HCT116 (cell line): ENCODE results near the gene PLA2G2C. TPM values are rescaled to one million over a fixed set of nuclear protein-coding genes. Genes with fewer than 3 reads are reported as not detected.
"Not testable (repeated sequence)": the region's sequence is repeated elsewhere in the genome, so short reads cannot be mapped to it uniquely, and the experiment has no call there.

Experiments
- ATAC-seq: fragments of 200-7000 bp; cut with Tn5 transposase; 2 replicates; pipeline ENCODE4 v1.9.1; 2020; ENCODE audit warnings: mild to moderate bottlenecking, moderate library complexity
- BruUV-seq: library from RNA; stranded (reverse); fragments of 400-500 nt; replicated peaks from 2 replicates; lab custom pipeline; 2021; lab: Mats Ljungman, UMichigan
- CTCF ChIA-PET: fragments of 300-600 bp; sonication (Branson Sonifier 250); formaldehyde crosslinking; loops from one replicate; lab custom pipeline; 2021; ENCODE audit warnings: antibody characterized with exemption; lab: Charles Lee
- POLR2A ChIA-PET: fragments of 300-600, 350-600 bp; sonication (Branson Sonifier 250); formaldehyde crosslinking; loops from one replicate; lab custom pipeline; 2021; ENCODE audit warnings: antibody characterized with exemption; lab: Charles Lee
- RAD21 ChIA-PET, 2 experiments: fragments of 300-600 bp; sonication (Branson Sonifier 250); formaldehyde crosslinking; loops; one replicate each; lab custom pipeline; 2023; ENCODE audit warnings: low total read pairs in 2 of 2; ENCODE audit not compliant: uncharacterized antibody in 2 of 2, unreplicated experiment in 2 of 2, low non-redundant PET in 1 of 2; lab: Charles Lee
- DNase-seq: peaks from one replicate; pipeline ENCODE4 v3.0.0-alpha.2; 2010; ENCODE audit warnings: low read depth, low spot score
- H2AFZ ChIP-seq: fragments of 200-600 bp; shearing (Covaris generic), sonication (generic); 2 replicates; pipeline ENCODE4 v1.6.1; 2017; ENCODE audit warnings: low read depth, mixed run types, mixed read lengths, antibody characterized with exemption, low read length; ENCODE audit not compliant: poor library complexity, severe bottlenecking
- H3K27ac ChIP-seq: 2 replicates; pipeline ENCODE4 v1.5.1; 2012; ENCODE audit warnings: low read depth, low read length
- H3K27me3 ChIP-seq: fragments of 200-600 bp; sonication (generic); 2 replicates; pipeline ENCODE4 v1.6.1; 2016; ENCODE audit warnings: mixed run types, low read length, mixed read lengths; ENCODE audit not compliant: insufficient read depth
- H3K36me3 ChIP-seq, 2 experiments: fragments of 200-500 bp in 1 of 2; fragments of 200-600 bp in 1 of 2; sonication (Bioruptor generic) in 1 of 2; sonication (generic) in 1 of 2; 2 replicates each; pipeline versions ENCODE4 v1.5.1 to v1.6.1; 2014 to 2016; ENCODE audit warnings: low read length in 2 of 2, inconsistent platforms in 1 of 2, mixed read lengths in 1 of 2, mixed run types in 1 of 2; ENCODE audit not compliant: insufficient read depth in 2 of 2, control insufficient read depth in 1 of 2
- H3K4me1 ChIP-seq, 2 experiments: fragments of 200-600 bp in 1 of 2; sonication (generic) in 1 of 2; 2 replicates each; pipeline versions ENCODE4 v1.5.1 to v1.6.1; 2012 to 2017; ENCODE audit warnings: low read length in 2 of 2, inconsistent platforms in 1 of 2, mild to moderate bottlenecking in 1 of 2, mixed read lengths in 1 of 2, mixed run types in 1 of 2, moderate library complexity in 1 of 2; ENCODE audit not compliant: insufficient read depth in 2 of 2, control insufficient read depth in 1 of 2
- H3K4me2 ChIP-seq: fragments of 200-600 bp; sonication (generic); 2 replicates; pipeline ENCODE4 v1.6.1; 2017; ENCODE audit warnings: mixed run types, low read length, mixed read lengths
- H3K4me3 ChIP-seq, 2 experiments: fragments of 200-600 bp in 1 of 2; sonication (generic) in 1 of 2; replicated peaks in 1 of 2; 2 replicates each; pipeline ENCODE4 v1.5.1; 2011 to 2016; ENCODE audit warnings: low read length in 2 of 2, control low read depth in 1 of 2, low read depth in 1 of 2, mild to moderate bottlenecking in 1 of 2, mixed read lengths in 1 of 2, mixed run types in 1 of 2
- H3K79me2 ChIP-seq: fragments of 200-600 bp; sonication (generic); 2 replicates; pipeline ENCODE4 v1.6.1; 2017; ENCODE audit warnings: mild to moderate bottlenecking, mixed run types, low read length, moderate library complexity, mixed read lengths; ENCODE audit not compliant: insufficient read depth
- H3K9ac ChIP-seq: fragments of 200-600 bp; sonication (generic); 2 replicates; pipeline ENCODE4 v1.6.1; 2016; ENCODE audit warnings: low read length, mixed read lengths
- H3K9me2 ChIP-seq: fragments of 200-600 bp; sonication (generic), shearing (Covaris generic); 2 replicates; pipeline ENCODE4 v1.6.1; 2017; ENCODE audit warnings: mixed run types, mild to moderate bottlenecking, moderate library complexity; ENCODE audit not compliant: insufficient read depth
- H3K9me3 ChIP-seq, 2 experiments: fragments of 200-500 bp in 1 of 2; fragments of 200-600 bp in 1 of 2; sonication (Bioruptor generic) in 1 of 2; sonication (generic) in 1 of 2; 2 replicates each; pipeline ENCODE4 v1.6.1; 2014 to 2017; ENCODE audit warnings: low read length in 2 of 2, mixed read lengths in 2 of 2, inconsistent platforms in 1 of 2, low read depth in 1 of 2, mild to moderate bottlenecking in 1 of 2, mixed run types in 1 of 2, moderate library complexity in 1 of 2; ENCODE audit not compliant: control insufficient read depth in 1 of 2, insufficient read depth in 1 of 2
- H4K20me1 ChIP-seq: fragments of 200-600 bp; sonication (generic), shearing (Covaris generic); 2 replicates; pipeline ENCODE4 v1.6.1; 2017; ENCODE audit warnings: mixed run types, mild to moderate bottlenecking, moderate library complexity; ENCODE audit not compliant: insufficient read depth
- CTCF ChIP-seq, 3 experiments: fragments of 200-600 bp in 1 of 3; sonication (generic) in 1 of 3; IDR thresholded peaks in 2 of 3; conservative IDR thresholded peaks in 1 of 3; 2 replicates each; pipeline ENCODE4 v1.5.1; 2012 to 2017; ENCODE audit warnings: low read depth in 2 of 3, low read length in 2 of 3, antibody characterized with exemption in 1 of 3, borderline replicate concordance in 1 of 3, control low read depth in 1 of 3, mild to moderate bottlenecking in 1 of 3, mixed read lengths in 1 of 3, mixed run types in 1 of 3, moderate library complexity in 1 of 3; ENCODE audit not compliant: insufficient read depth in 1 of 3
- ELF1 ChIP-seq: IDR thresholded peaks from 2 replicates; pipeline ENCODE4 v1.6.1; 2012; ENCODE audit warnings: low read depth, borderline replicate concordance
- POLR2A ChIP-seq: IDR thresholded peaks from 2 replicates; pipeline ENCODE4 v1.7.0; 2011; ENCODE audit warnings: borderline replicate concordance; ENCODE audit not compliant: insufficient read depth, insufficient read length; ENCODE audit errors: extremely low read depth
- TCF7L2 ChIP-seq: IDR thresholded peaks from 2 replicates; pipeline ENCODE4 v1.7.0; 2011; ENCODE audit warnings: borderline replicate concordance, inconsistent platforms; ENCODE audit not compliant: insufficient read depth, insufficient read length; ENCODE audit errors: extremely low read depth
- ZNF274 ChIP-seq: fragments of 200-500 bp; sonication (Bioruptor generic); IDR thresholded peaks from 2 replicates; pipeline ENCODE4 v1.6.1; 2014; ENCODE audit warnings: mild to moderate bottlenecking, low read depth, low read length, inconsistent platforms
- intact Hi-C: fragments of 100-400 bp; cut with micrococcal nuclease; formaldehyde crosslinking; loops from 2 replicates; pipeline ENCODE4 v1.10.0; 2022
- total RNA-seq: library from RNA; stranded (reverse); gene quantifications from one replicate; pipeline ENCODE4 v1.2.1, GENCODE V29; 2021; ENCODE audit not compliant: unreplicated experiment
- TF ChIP-seq, protein P1 (sequence below): IDR thresholded peaks from 2 replicates; pipeline ENCODE4 v1.6.1; 2012

The PLA2G2C gene
- total RNA-seq, 1 experiment from 2014 or later, result not detected

DNA sequence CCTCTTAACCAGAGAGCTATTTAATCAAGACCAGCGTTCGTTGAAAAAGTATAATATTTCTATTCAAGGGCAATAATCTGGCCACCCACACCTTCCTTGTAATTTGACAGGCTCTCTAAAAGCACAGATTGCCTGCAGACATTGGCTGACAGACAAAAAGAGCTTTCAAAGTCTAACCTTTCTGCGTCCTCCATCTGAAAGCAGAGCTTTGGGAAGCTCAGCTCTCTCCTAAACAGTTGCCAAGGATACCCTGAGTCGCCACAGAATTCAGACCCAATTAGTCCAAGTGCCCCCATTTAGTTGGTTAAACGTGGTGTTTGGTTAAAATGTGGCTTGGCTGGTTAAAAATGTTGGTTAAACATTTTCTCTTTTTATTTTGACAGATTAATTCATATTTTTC lies 33.7 kb upstream of the PLA2G2C start:
- no peaks in the 10 kb centered on the region for H3K27me3 ChIP-seq
- no peaks in the 10 kb centered on the region for H3K9me3 ChIP-seq
- intact Hi-C loops, result no loop called here
- no peak overlapping the region for H3K4me3 ChIP-seq
- TF ChIP-seq, protein P1, sequence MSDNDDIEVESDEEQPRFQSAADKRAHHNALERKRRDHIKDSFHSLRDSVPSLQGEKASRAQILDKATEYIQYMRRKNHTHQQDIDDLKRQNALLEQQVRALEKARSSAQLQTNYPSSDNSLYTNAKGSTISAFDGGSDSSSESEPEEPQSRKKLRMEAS, result no peak
- no peak for TF ChIP-seq ZNF274
- no peak for TF ChIP-seq POLR2A
- TF ChIP-seq TCF7L2, result no peak
- TF ChIP-seq ELF1, result no peak
- TF ChIP-seq CTCF (IDR thresholded peaks at IDR 0.05 in 2 of 3, conservative IDR thresholded peaks at IDR 0.05 in 1 of 3; ENCODE audit: borderline replicate concordance in 1 of 3, insufficient read depth in 1 of 3, low read depth in 2 of 3, low read length in 2 of 3), result no peak
- ATAC-seq, result no peak
- no peak overlapping the region for H3K27ac ChIP-seq
- no peaks in the 10 kb centered on the region for H3K36me3 ChIP-seq
- no peak for DNase-seq
- no peak overlapping the region for H3K9ac ChIP-seq
- BruUV-seq, result no TSS peak
- ChIA-PET RAD21 (no interaction called here), POLR2A (no interaction called here), CTCF (interaction anchor here (0.7 to 1.4 kb wide), 2 partner anchors 27 to 274 kb away, joined by 3 to 4 read pairs; no protein-coding TSS in a partner anchor)
- H3K4me2 ChIP-seq, result no peak overlapping the region
- H3K9me2 ChIP-seq, result no peaks in the 10 kb centered on the region
- H3K4me1 ChIP-seq, result no peaks in the 10 kb centered on the region
- H2AFZ ChIP-seq, result no peak overlapping the region
- H4K20me1 ChIP-seq, result no peaks in the 10 kb centered on the region
- H3K79me2 ChIP-seq, result no peaks in the 10 kb centered on the region

DNA sequence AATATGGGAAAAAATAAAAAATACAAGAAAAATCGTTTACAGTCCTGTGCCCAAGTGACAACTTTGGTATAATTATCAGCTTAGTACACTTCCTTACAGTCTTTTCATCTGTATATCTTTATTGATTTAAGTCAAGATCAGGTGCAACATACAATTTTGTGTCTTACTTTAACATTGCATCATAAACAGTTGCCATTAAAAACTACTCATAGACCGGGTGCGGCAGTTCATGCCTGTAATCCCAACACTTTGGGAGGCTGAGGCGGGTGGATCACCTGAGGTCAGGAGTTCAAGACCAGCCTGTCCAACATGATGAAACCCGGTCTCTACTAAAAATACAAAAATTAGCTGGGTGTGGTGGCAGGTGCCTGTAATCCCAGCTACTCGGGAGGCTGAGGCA lies 32.7 kb upstream of the PLA2G2C start:
- H3K27ac ChIP-seq, H3K36me3 ChIP-seq, H3K9ac ChIP-seq, H3K4me1 ChIP-seq, RAD21 ChIA-PET, H3K79me2 ChIP-seq, H3K9me3 ChIP-seq, ATAC-seq, H3K27me3 ChIP-seq, H3K4me2 ChIP-seq, H4K20me1 ChIP-seq, H3K9me2 ChIP-seq, H3K4me3 ChIP-seq, POLR2A ChIA-PET, H2AFZ ChIP-seq, BruUV-seq, DNase-seq: not testable (repeated sequence)
- intact Hi-C loops, result loop anchor here (10.0 kb wide), 2 partner anchors 146 to 416 kb away; partner anchors contain the start of gene PINK1
- CTCF ChIA-PET, result interaction anchor here (1.2 to 1.4 kb wide), 2 partner anchors 14 to 275 kb away, joined by 3 to 4 read pairs; no protein-coding TSS in a partner anchor
